Psoas muscle (tissue), 8 donors: ENCODE data around the gene RBM26. TPM values are rescaled to one million over a fixed set of nuclear protein-coding genes. Genes with fewer than 3 reads are reported as not detected.

Experiments
- ATAC-seq, 4 donors: fragments of 200-7000 bp; cut with Tn5 transposase; one replicate each; pipeline ENCODE4 v1.9.1; 2020; ENCODE audit warnings: moderate library complexity in 3 of 4, mild to moderate bottlenecking in 2 of 4
- DNase-seq, 2 donors: peaks; one replicate each; pipeline ENCODE4 v3.0.0-alpha.2; 2020
- H3K27ac ChIP-seq: fragments of 200-600 bp; one replicate; pipeline ENCODE4 v1.8.0; 2022
- H3K27me3 ChIP-seq, 3 donors: fragments of 200-600 bp in 1 of 3; one replicate each; pipeline versions ENCODE4 v1.6.1 to v1.8.0; 2013 to 2022; ENCODE audit warnings: low read length in 2 of 3, mild to moderate bottlenecking in 2 of 3, moderate library complexity in 1 of 3; ENCODE audit not compliant: insufficient read depth in 3 of 3
- H3K36me3 ChIP-seq, 2 donors: fragments of 200-600 bp in 1 of 2; one replicate each; pipeline versions ENCODE4 v1.6.1 to v1.8.0; 2013 to 2022; ENCODE audit warnings: low read depth in 1 of 2, mild to moderate bottlenecking in 1 of 2, moderate library complexity in 1 of 2; ENCODE audit not compliant: insufficient read depth in 1 of 2
- H3K4me1 ChIP-seq: fragments of 200-600 bp; one replicate; pipeline ENCODE4 v1.8.0; 2022
- H3K4me3 ChIP-seq: fragments of 200-600 bp; one replicate; pipeline ENCODE4 v1.8.0; 2022; ENCODE audit warnings: mild to moderate bottlenecking
- H3K9me3 ChIP-seq: fragments of 200-600 bp; one replicate; pipeline ENCODE4 v1.8.0; 2022
- CTCF ChIP-seq: fragments of 200-600 bp; IDR thresholded peaks from one replicate; pipeline ENCODE4 v1.8.0; 2022; ENCODE audit warnings: antibody characterized with exemption
- WGBS, 3 donors: extraction: QIAGEN DNeasy Blood & Tissue Kit; methylation state at CpG; one replicate each; pipeline versions ENCODE4 v1.1.6 to v1.1.7; 2013; 5-methylcytosine and 5-hydroxymethylcytosine counted together
- intact Hi-C, 2 donors: fragments of 100-400 bp; cut with DNase I; formaldehyde crosslinking; loops; one replicate each; pipeline versions ENCODE4 v1.11.0 to v1.14.2; 2022
- polyA plus RNA-seq, 3 donors: library from polyadenylated mRNA; stranded (reverse); fragments of 200-250 nt; gene quantifications; one replicate each; pipeline ENCODE4 v1.2.3, GENCODE V29; 2013
- total RNA-seq, 4 donors: library from RNA; stranded (reverse); fragmentation: NEBNext Ultra II Directional in 2 of 4; extraction: Animal tissue kit (Norgen Biotek cat#: 25700) in 2 of 4; gene quantifications; one replicate each; pipeline versions ENCODE4 v1.2.1 to v1.2.4, GENCODE V29; 2021 to 2023
- donor health status: healthy with polysubstance abuse.
- donor health status: DM: no; HTN: no; CAD: no; lungs with moderate emphysema.
- donor health status: Bipolar disorder and iron deficiency.
- donor health status: healthy.
- donor health status: DM: yes; HTN: yes; CAD: no.
- donor health status: DM: no; HTN: no; CAD: no.
- donor health status: DM: no; HTN: no; CAD: no.
- donor health status: DM: yes; HTN: yes; CAD: no.

RBM26 gene
- total and polyA plus RNA-seq, 7 donors, result 9.6 to 36.5 (median 23.7) TPM

- Histone ChIP-seq H3K27ac (no peak overlapping the region), H3K9me3 (no peaks in the 10 kb centered on the region), H3K27me3 (no peaks in the 10 kb centered on the region), H3K36me3 (peaks cover 0 to 99% of the 10 kb centered on the region in 2 donors), H3K4me1 (no peaks in the 10 kb centered on the region), H3K4me3 (no peak overlapping the region)
- no peak for TF ChIP-seq CTCF
- ATAC-seq (no peak), DNase-seq (no peak)
- intact Hi-C loops, result no loop called here
- 80 to 95% (median 87%) methylated on average over 2 of the region's 2 CpGs for WGBS, 3 donors
Measured at GRCh38 chr13:79340490-79340889, 65.6 kb downstream of the RBM26 start.

DNA sequence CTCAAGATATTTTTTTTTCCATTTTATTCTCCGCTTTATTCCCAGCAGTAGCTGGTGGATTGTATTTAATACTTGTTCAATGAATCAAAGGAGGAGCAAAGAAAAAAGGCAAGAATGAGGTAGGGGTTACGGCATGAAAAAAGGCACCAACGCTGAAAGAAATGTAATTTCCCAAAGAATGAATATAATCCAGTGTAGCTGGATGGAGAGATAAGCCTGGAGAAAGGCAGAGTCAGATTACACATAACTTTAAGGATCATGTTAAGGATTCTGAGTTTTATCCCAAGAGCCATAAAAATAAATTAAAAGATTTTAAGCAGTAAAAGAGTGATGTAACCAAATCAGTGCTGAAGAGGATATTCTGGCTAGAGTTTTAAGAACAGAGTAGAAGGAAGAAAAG lies 67.7 kb downstream of the RBM26 start:
- no peak for TF ChIP-seq CTCF
- no peak for ATAC-seq
- 82 to 91% (median 84%) methylated on average over 3 of the region's 3 CpGs for WGBS, 3 donors
- Histone ChIP-seq H3K4me3 (no peak overlapping the region), H3K36me3 (peaks cover 0 to 100% of the 10 kb centered on the region in 2 donors), H3K9me3 (no peaks in the 10 kb centered on the region), H3K27me3 (no peaks in the 10 kb centered on the region), H3K4me1 (no peaks in the 10 kb centered on the region), H3K27ac (no peak overlapping the region)
- intact Hi-C loops, result loop anchor here in 1 of 2 donors (5.0 kb wide), 1 partner anchor 39 kb away; no protein-coding TSS in a partner anchor
- DNase-seq, result no peak

DNA sequence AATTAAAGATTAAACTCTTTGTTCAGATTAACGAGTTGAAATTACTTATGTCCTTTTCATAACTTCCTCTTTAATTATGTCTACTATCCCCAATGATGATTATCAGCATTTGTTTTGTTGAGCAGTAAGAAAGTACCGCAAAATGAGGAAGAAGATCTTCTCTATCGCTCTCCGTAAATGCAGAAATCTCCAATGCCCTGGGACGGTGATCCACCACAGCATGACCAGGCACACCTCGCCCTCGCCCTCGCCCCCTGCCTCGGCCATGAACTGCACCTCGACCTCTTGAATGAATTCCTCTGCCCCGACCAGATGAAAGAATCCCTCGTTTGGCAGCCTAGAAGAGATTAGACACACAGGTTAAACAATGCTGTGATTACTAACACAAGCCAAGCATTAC lies 69.1 kb downstream of the RBM26 start:
- H3K36me3 ChIP-seq, result peaks cover 0 to 94% of the 10 kb centered on the region in 2 donors
- intact Hi-C loops, result loop anchor here in 1 of 2 donors (5.0 kb wide), 1 partner anchor 40 kb away; no protein-coding TSS in a partner anchor
- DNase-seq, result no peak

GRCh38 chr13:79328510-79328909 lies 77.5 kb downstream of the RBM26 start:
- Histone ChIP-seq H3K27me3 (no peaks in the 10 kb centered on the region), H3K27ac (no peak overlapping the region), H3K4me3 (no peak overlapping the region), H3K4me1 (no peaks in the 10 kb centered on the region), H3K9me3 (no peaks in the 10 kb centered on the region), H3K36me3 (peaks cover 0 to 76% of the 10 kb centered on the region in 2 donors)
- 95 to 100% (median 98%) methylated on average over 1 of the region's 1 CpG for WGBS, 3 donors
- intact Hi-C loops, result no loop called here
- DNase-seq, result no peak
- TF ChIP-seq CTCF, result no peak
- no peak for ATAC-seq

More for the DNA sequence above, 69.1 kb downstream of the RBM26 start:
- no peaks in the 10 kb centered on the region for H3K9me3 ChIP-seq
- H3K4me3 ChIP-seq, result no peak overlapping the region
- no peak for TF ChIP-seq CTCF
- no peak overlapping the region for H3K27ac ChIP-seq
- ATAC-seq, result no peak
- H3K27me3 ChIP-seq, result no peaks in the 10 kb centered on the region
- WGBS, 3 donors, result 87 to 90% (median 88%) methylated on average over 12 of the region's 12 CpGs
- no peaks in the 10 kb centered on the region for H3K4me1 ChIP-seq

DNA sequence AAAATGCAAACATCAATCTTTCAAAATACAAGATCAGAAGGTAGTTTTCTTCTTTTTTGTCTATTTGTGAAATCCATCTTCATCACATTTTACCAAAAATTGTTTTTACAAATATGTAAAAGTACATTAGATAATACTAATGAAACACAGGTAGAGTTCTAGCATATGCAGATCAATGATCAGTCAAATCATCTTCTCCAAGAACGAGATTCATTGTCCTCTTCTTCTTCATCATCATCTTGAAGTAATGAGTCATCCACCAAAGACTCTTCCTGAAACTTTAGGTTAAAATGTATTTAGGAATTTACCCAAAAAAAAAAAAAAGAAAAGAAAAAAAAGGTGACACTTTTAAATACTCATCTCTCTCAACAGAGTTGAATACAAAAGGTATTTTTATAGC lies 85.6 kb downstream of the RBM26 start:
- no peaks in the 10 kb centered on the region for H3K27me3 ChIP-seq
- H3K9me3 ChIP-seq, result no peaks in the 10 kb centered on the region
- H3K36me3 ChIP-seq, result peaks cover 0 to 87% of the 10 kb centered on the region in 2 donors
- H3K4me1 ChIP-seq, result no peaks in the 10 kb centered on the region
- no peak overlapping the region for H3K4me3 ChIP-seq
- ATAC-seq, result no peak
- 91 to 95% (median 94%) methylated on average over 1 of the region's 1 CpG for WGBS, 3 donors
- no peak for DNase-seq
- no peak overlapping the region for H3K27ac ChIP-seq
- TF ChIP-seq CTCF, result no peak
- intact Hi-C loops, result no loop called here
